Parathyroid adenoma (tissue), 2 donors: ENCODE results near the gene KCTD21.

Experiments used
- H2AFZ ChIP-seq: fragments of 300-600 bp; sonication (generic); one replicate; pipeline ENCODE4 v1.7.0; 2017; ENCODE audit warnings: antibody characterized with exemption, mild to moderate bottlenecking
- H3K27ac ChIP-seq: fragments of 300-600 bp; sonication (generic); one replicate; pipeline ENCODE4 v1.7.0; 2017
- H3K27me3 ChIP-seq: fragments of 300-600 bp; sonication (generic); one replicate; pipeline ENCODE4 v1.7.0; 2017; ENCODE audit warnings: low read length; ENCODE audit not compliant: control insufficient read depth, insufficient read depth
- H3K36me3 ChIP-seq: fragments of 300-600 bp; sonication (generic); one replicate; pipeline ENCODE4 v1.7.0; 2017; ENCODE audit warnings: low read length; ENCODE audit not compliant: control insufficient read depth, insufficient read depth
- H3K4me1 ChIP-seq: fragments of 300-600 bp; sonication (generic); one replicate; pipeline ENCODE4 v1.7.0; 2017; ENCODE audit warnings: control low read depth
- H3K4me2 ChIP-seq: fragments of 300-600 bp; sonication (generic); one replicate; pipeline ENCODE4 v1.7.0; 2017; ENCODE audit warnings: low read length
- H3K4me3 ChIP-seq: fragments of 300-600 bp; sonication (generic); one replicate; pipeline ENCODE4 v1.7.0; 2017; ENCODE audit warnings: low read depth, low read length
- H3K79me2 ChIP-seq: fragments of 300-600 bp; sonication (generic); one replicate; pipeline ENCODE4 v1.7.0; 2017; ENCODE audit warnings: control low read depth
- H3K9ac ChIP-seq: fragments of 300-600 bp; sonication (generic); one replicate; pipeline ENCODE4 v1.7.0; 2017; ENCODE audit warnings: mild to moderate bottlenecking
- H3K9me3 ChIP-seq: fragments of 300-600 bp; sonication (generic); one replicate; pipeline ENCODE4 v1.7.0; 2017; ENCODE audit warnings: low read length; ENCODE audit not compliant: control insufficient read depth
- CTCF ChIP-seq: fragments of 300-600 bp; sonication (generic); IDR thresholded peaks from one replicate; pipeline ENCODE4 v1.7.0; 2017; ENCODE audit warnings: antibody characterized with exemption, mild to moderate bottlenecking
- donor health status: primary hyperparathyroidism.

Gene KCTD21

DNA sequence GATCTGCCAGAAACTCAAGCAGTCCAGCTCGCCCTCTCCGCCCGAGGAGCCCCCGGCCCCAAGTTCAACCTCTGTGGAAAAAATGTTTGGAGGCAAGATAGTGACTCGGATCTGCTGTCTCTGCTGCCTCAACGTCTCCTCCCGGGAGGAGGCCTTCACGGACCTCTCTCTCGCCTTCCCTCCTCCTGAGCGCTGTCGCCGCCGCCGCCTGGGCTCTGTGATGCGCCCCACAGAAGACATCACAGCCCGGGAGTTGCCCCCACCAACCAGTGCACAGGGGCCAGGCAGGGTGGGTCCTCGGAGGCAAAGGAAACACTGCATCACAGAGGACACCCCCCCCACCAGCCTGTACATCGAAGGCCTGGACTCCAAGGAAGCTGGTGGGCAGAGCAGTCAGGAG lies 21.1 kb upstream of the KCTD21 start:
- Histone ChIP-seq H3K9ac (no peak overlapping the region), H3K9me3 (no peaks in the 10 kb centered on the region), H3K36me3 (no peaks in the 10 kb centered on the region)

GRCh38 chr11:78208257-78209165 lies 20.1 kb upstream of the KCTD21 start:
- no peak overlapping the region for H3K9ac ChIP-seq

More for the DNA sequence above, 21.1 kb upstream of the KCTD21 start:
- H3K4me2 ChIP-seq, result no peak overlapping the region
- no peaks in the 10 kb centered on the region for H3K79me2 ChIP-seq
- no peak overlapping the region for H2AFZ ChIP-seq
- no peak overlapping the region for H3K4me3 ChIP-seq
- no peaks in the 10 kb centered on the region for H3K27me3 ChIP-seq
- TF ChIP-seq CTCF, result no peak
- H3K4me1 ChIP-seq, result no peaks in the 10 kb centered on the region
- H3K27ac ChIP-seq, result no peak overlapping the region

GRCh38 chr11:78207532-78208256 lies 19.3 kb upstream of the KCTD21 start:
- Histone ChIP-seq H3K4me1 (no peaks in the 10 kb centered on the region), H3K27ac (no peak overlapping the region), H3K4me2 (no peak overlapping the region), H3K9me3 (no peaks in the 10 kb centered on the region), H3K79me2 (no peaks in the 10 kb centered on the region), H3K27me3 (no peaks in the 10 kb centered on the region), H2AFZ (no peak overlapping the region), H3K9ac (no peak overlapping the region), H3K4me3 (no peak overlapping the region), H3K36me3 (no peaks in the 10 kb centered on the region)
- no peak for TF ChIP-seq CTCF

More at GRCh38 chr11:78208257-78209165, 20.1 kb upstream of the KCTD21 start:
- no peak overlapping the region for H3K4me2 ChIP-seq
- H3K27me3 ChIP-seq, result no peaks in the 10 kb centered on the region
- H3K27ac ChIP-seq, result no peak overlapping the region
- H3K4me1 ChIP-seq, result no peaks in the 10 kb centered on the region
- H3K4me3 ChIP-seq, result no peak overlapping the region
- H3K36me3 ChIP-seq, result no peaks in the 10 kb centered on the region
- TF ChIP-seq CTCF, result no peak
- H3K9me3 ChIP-seq, result no peaks in the 10 kb centered on the region
- H2AFZ ChIP-seq, result no peak overlapping the region
- H3K79me2 ChIP-seq, result no peaks in the 10 kb centered on the region

DNA sequence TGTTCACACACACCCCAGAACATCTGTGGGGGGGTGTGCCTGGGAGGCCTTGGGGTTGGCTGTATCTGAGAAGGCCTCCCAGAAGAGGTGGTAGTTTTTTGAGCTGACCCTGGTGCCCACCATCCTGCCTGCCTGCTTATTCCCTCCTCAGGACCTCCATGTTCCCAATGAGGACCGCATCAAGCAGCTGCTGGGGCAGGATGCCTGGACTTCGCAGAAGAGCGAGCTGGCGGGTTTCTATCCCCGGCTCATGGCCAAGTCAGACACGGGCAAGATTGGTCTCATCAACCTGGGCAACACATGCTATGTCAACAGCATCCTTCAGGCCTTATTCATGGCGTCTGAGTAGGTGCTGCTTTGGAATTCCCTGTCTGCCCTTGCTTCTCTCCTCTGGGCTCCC lies 17.3 kb upstream of the KCTD21 start:
- Histone ChIP-seq H3K4me1 (no peaks in the 10 kb centered on the region), H3K4me2 (no peak overlapping the region), H3K36me3 (no peaks in the 10 kb centered on the region), H3K9me3 (no peaks in the 10 kb centered on the region), H2AFZ (no peak overlapping the region), H3K4me3 (no peak overlapping the region), H3K27me3 (no peaks in the 10 kb centered on the region), H3K27ac (no peak overlapping the region), H3K79me2 (no peaks in the 10 kb centered on the region), H3K9ac (no peak overlapping the region)
- no peak for TF ChIP-seq CTCF
